ACC112 (cell line): ENCODE data around the gene STRA8.

Experiments
- H2AFZ ChIP-seq: fragments of 200-600 bp; sonication (generic); one replicate; pipeline ENCODE4 v1.6.0; 2017; ENCODE audit warnings: antibody characterized with exemption, low read length; ENCODE audit not compliant: unreplicated experiment
- H3K27ac ChIP-seq: fragments of 200-600 bp; sonication (generic); 2 replicates; pipeline ENCODE4 v1.5.1; 2014; ENCODE audit warnings: low read depth, mild to moderate bottlenecking, antibody characterized with exemption, low read length, moderate library complexity
- H3K27me3 ChIP-seq: fragments of 200-600 bp; sonication (generic); 2 replicates; pipeline ENCODE4 v1.6.1; 2014; ENCODE audit warnings: mild to moderate bottlenecking, antibody characterized with exemption, low read length, moderate library complexity, mixed read lengths; ENCODE audit not compliant: insufficient read depth
- H3K36me3 ChIP-seq: fragments of 200-600 bp; sonication (generic); 2 replicates; pipeline ENCODE4 v1.6.1; 2016; ENCODE audit warnings: mild to moderate bottlenecking, antibody characterized with exemption, low read length, moderate library complexity, mixed read lengths; ENCODE audit not compliant: insufficient read depth
- H3K4me1 ChIP-seq: fragments of 200-600 bp; sonication (generic); one replicate; pipeline ENCODE4 v1.6.1; 2016; ENCODE audit warnings: low read length, mixed read lengths; ENCODE audit not compliant: insufficient read depth, unreplicated experiment, control insufficient read depth
- H3K4me3 ChIP-seq: fragments of 200-600 bp; sonication (generic); 2 replicates; pipeline ENCODE4 v1.5.1; 2014; ENCODE audit warnings: mild to moderate bottlenecking, low read depth, low read length
- H3K79me2 ChIP-seq: fragments of 200-600 bp; sonication (generic); one replicate; pipeline ENCODE4 v1.6.0; 2016; ENCODE audit warnings: low read length; ENCODE audit not compliant: control insufficient read depth, unreplicated experiment, insufficient read depth

STRA8 gene

DNA sequence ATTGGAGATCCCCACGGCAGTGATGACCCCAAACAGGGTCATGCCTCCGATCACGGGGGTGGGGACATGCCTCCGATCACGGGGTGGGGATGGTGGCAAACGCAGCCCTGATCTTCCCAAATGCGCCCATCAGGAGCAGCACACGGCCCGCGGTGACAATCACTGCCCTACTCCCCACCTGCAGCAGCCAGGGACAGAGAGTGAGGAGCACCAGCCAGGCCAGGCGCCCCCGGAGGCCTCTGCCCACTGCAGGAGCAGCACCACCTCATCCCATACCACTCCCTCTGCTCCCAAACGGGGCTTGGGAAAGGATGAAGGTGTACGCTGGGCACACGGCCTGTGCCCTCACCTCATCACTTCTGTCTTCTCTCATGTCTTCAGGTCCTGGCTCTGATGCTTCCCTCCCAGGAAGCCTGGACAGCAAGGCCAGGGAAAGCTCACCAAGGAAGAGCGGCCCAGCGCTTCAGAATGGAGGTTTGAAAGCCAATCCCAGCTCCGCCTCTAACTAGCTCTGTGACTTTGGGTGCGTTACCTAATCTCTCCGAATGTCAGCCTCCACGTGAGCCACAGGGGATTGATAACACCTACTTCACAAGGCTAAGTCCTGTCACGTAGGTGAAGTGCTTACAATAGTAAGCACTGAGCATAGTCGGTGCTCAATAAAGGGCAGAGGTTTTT, 37.1 kb downstream of the STRA8 start:
- H3K36me3 ChIP-seq: no peaks in the 10 kb centered on the region
- H2AFZ ChIP-seq: no peak overlapping the region
- no peak overlapping the region for H3K27ac ChIP-seq
- no peaks in the 10 kb centered on the region for H3K79me2 ChIP-seq
- no peaks in the 10 kb centered on the region for H3K4me1 ChIP-seq
- H3K4me3 ChIP-seq: no peak overlapping the region
- H3K27me3 ChIP-seq: peaks cover 36% of the 10 kb centered on the region

GRCh38 chr7:135271255-135271615, 37.6 kb downstream of the STRA8 start:
- Histone ChIP-seq H3K4me3 (no peak overlapping the region), H3K4me1 (no peaks in the 10 kb centered on the region), H2AFZ (no peak overlapping the region)

DNA sequence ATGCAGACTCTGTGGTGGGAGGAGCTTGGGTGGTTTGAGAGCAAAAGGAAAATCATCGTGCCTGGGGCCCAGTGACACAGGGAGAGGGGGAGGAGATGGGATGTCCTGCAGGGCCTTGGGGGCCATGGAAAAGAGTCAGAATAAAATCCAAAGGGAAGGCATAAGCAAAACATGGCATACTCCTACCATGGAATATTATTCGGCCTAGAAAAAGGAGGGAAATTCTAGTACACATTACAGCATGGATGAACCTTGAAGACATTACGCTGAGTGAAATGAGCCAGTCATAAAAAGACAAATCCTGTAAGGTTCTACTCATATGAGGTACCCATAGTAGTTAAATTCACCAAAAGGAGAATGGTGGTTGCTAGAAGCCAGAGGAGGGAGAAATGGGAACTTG, 38.7 kb downstream of the STRA8 start:
- Histone ChIP-seq H3K36me3 (no peaks in the 10 kb centered on the region), H3K4me1 (no peaks in the 10 kb centered on the region), H2AFZ (no peak overlapping the region)

More at GRCh38 chr7:135271255-135271615, 37.6 kb downstream of the STRA8 start:
- Histone ChIP-seq H3K27me3 (peaks cover 32% of the 10 kb centered on the region), H3K36me3 (no peaks in the 10 kb centered on the region), H3K79me2 (no peaks in the 10 kb centered on the region), H3K27ac (no peak overlapping the region)

DNA sequence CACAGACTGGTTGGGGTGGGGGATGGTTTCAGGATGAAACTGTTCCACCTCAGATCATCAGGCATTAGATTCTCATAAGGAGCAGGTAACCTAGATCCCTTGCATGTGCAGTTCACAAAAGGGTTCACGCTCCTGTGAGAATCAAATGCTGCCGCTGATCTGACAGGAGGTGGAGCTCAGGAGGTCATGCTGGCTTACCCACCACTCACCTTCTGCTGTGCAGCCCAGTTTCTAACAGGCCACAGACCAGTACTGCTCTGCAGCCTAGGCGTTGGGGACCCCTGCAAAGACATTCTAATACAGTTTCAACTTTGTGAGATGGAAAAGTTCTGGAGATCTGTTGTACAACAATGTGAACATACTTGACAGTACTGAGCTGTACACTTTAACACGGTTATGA, 39.9 kb downstream of the STRA8 start:
- H3K79me2 ChIP-seq: no peaks in the 10 kb centered on the region
- no peak overlapping the region for H3K27ac ChIP-seq
- peaks cover 11% of the 10 kb centered on the region; the same call in 1 of the 2 replicates for H3K27me3 ChIP-seq
- no peak overlapping the region for H2AFZ ChIP-seq
- no peaks in the 10 kb centered on the region for H3K36me3 ChIP-seq
- no peaks in the 10 kb centered on the region for H3K4me1 ChIP-seq
- H3K4me3 ChIP-seq: no peak overlapping the region

More for the DNA sequence above, 38.7 kb downstream of the STRA8 start:
- no peak overlapping the region for H3K27ac ChIP-seq
- no peak overlapping the region for H3K4me3 ChIP-seq
- H3K79me2 ChIP-seq: no peaks in the 10 kb centered on the region
- peaks cover 24% of the 10 kb centered on the region for H3K27me3 ChIP-seq

DNA sequence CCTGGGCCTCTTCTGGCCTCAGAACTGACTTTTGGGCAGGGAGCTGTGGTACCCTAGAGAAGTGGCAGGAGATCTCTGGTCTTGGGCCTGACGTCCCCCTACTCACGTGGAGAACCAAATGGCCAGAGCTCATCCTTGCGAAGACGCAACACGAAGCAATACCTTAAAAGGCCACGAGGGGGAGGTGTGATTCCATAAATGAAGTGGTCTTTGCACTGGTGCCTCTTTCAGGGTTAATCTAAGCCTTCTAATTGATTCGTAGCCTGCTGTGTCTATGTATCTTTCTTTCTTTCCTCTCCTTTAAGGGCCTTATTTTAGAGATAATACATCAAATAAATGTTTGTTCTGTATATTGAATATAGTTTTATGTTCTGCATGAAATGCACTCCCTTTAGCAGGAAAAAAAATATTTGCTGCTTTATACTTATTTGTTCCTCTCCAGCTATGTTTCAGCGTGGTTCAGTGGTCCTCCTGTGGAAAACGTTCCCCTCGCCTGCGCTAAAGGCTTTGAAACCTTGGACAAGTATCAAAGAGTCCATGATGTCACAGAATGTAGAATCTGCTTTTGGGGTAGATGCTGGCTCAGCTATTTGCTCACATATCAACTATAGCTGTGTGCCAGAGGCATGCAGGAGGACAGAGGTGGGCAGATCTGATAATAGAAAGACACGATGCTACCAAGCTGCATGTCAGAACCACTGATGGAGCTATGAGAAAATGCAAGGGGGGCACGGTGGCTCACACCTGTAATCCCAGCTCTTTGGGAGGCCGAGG, 41.0 kb downstream of the STRA8 start:
- no peaks in the 10 kb centered on the region for H3K36me3 ChIP-seq
- no peak overlapping the region for H3K4me3 ChIP-seq
- no peaks in the 10 kb centered on the region for H3K4me1 ChIP-seq
- H3K27ac ChIP-seq: no peak overlapping the region
- H3K27me3 ChIP-seq: peaks cover 6% of the 10 kb centered on the region; the same call in 1 of the 2 replicates
- no peak overlapping the region for H2AFZ ChIP-seq
- no peaks in the 10 kb centered on the region for H3K79me2 ChIP-seq

- Histone ChIP-seq H3K27ac (no peak overlapping the region), H2AFZ (no peak overlapping the region)
These were observed 42.4 kb downstream of the STRA8 start for GRCh38 chr7:135275971-135276580.

DNA sequence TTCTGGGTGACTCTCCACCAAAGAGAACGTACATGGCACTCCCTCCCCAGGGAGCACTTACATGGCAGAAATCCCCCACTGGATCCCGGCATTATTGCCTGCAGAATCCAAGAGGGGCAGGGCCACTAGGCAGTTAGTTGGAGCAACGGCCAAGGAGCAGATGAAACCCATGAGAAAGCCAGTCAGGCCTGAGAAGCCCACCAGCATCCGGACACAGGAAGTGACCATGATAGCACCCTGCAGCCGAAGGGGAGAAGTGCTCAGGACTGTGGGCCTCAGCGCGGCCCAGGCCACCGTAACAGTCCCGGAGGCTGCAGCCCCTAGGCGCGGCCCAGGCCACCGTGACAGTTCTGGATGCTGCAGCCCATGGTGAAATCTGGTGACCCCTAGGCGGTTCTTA, 43.5 kb downstream of the STRA8 start:
- Histone ChIP-seq H3K4me1 (peaks cover 6% of the 10 kb centered on the region), H3K79me2 (no peaks in the 10 kb centered on the region), H3K27me3 (no peaks in the 10 kb centered on the region; the same call in 1 of the 2 replicates), H3K36me3 (no peaks in the 10 kb centered on the region), H3K27ac (no peak overlapping the region), H2AFZ (no peak overlapping the region), H3K4me3 (no peak overlapping the region)

More at GRCh38 chr7:135275971-135276580, 42.4 kb downstream of the STRA8 start:
- Histone ChIP-seq H3K27me3 (no peaks in the 10 kb centered on the region; the same call in 1 of the 2 replicates), H3K4me1 (no peaks in the 10 kb centered on the region), H3K36me3 (no peaks in the 10 kb centered on the region), H3K79me2 (no peaks in the 10 kb centered on the region), H3K4me3 (no peak overlapping the region)

DNA sequence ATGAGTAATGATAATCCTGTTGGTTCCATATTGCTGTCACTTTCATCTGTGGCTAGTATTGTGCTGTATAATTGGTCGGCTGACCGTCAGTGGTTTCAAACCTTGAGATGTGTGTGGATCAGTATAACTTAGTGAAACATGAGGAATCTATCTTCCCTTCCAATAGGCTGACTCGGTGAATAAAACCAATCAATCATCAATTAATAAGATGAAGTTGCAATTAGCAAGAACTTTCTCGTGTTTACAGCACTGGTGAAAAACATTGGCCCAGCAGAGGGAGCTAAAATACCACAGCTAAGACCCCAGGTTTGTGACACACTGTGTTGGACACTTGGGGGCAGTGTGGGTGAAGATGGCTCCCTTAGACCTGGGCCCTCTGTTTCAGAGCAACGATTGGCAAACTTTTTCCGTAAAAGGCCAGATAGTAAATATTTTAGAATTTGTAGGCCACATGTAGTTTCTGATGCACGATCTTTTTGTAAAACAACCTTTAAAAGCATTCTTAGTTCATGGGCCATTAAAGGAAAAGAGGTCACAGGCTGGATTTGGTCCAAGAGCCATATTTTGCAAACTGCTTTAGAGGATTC, 47.8 kb downstream of the STRA8 start:
- H3K4me1 ChIP-seq: peaks cover 15% of the 10 kb centered on the region
- H3K27me3 ChIP-seq: no peaks in the 10 kb centered on the region; the same call in 1 of the 2 replicates
- H3K79me2 ChIP-seq: no peaks in the 10 kb centered on the region
- H3K4me3 ChIP-seq: peak overlapping the region; percentile 52
- H3K27ac ChIP-seq: no peak overlapping the region
- H2AFZ ChIP-seq: peak overlapping the region; percentile 33
- no peaks in the 10 kb centered on the region for H3K36me3 ChIP-seq

DNA sequence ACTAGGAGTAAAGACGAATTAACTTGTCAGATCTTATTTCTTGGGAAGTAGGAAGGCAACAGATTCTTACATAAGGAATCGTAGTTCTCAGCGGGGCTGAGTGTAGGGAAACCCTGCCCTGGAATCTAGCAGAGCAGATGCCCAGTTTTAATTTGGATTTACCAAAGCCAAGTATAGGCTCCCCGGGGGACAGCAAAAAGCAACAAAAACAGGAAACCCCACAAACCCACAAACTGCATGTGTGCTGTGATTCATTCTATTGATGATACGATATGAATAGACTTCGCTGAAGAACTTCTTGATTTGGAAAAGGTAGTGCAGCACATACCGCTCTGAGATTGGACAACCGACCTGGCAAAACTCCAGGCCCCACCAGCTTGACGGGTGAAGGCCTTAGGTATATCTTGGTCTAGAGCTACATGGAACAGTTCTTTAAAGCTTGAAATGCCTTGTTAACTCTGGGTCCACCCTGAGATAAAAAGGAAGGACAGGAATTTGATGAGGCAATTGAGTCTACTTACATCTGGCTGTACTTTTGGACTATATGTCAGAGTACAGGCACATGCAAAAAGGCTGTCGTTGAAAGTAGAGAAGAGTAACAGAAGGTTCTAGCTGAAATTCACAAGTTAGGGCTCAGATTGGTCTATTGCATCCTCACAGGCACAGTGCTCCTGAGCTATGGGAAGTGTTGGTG, 49.1 kb downstream of the STRA8 start:
- H3K4me3 ChIP-seq: no peak overlapping the region
- peaks cover 15% of the 10 kb centered on the region for H3K4me1 ChIP-seq
- peak overlapping the region; percentile 6 for H2AFZ ChIP-seq
- H3K79me2 ChIP-seq: no peaks in the 10 kb centered on the region
- H3K27me3 ChIP-seq: no peaks in the 10 kb centered on the region; the same call in 1 of the 2 replicates
- no peaks in the 10 kb centered on the region for H3K36me3 ChIP-seq
- H3K27ac ChIP-seq: no peak overlapping the region
